NCI-H1694 (cell line): ENCODE results near the gene ETV3L.
"Not testable (repeated sequence)": the region's sequence is repeated elsewhere in the genome, so short reads cannot be mapped to it uniquely, and the experiment has no call there.

Experiments
- DNase-seq: peaks from one replicate; lab custom pipeline; 2025; lab: John Stamatoyannopoulos, UW

The ETV3L gene

DNA sequence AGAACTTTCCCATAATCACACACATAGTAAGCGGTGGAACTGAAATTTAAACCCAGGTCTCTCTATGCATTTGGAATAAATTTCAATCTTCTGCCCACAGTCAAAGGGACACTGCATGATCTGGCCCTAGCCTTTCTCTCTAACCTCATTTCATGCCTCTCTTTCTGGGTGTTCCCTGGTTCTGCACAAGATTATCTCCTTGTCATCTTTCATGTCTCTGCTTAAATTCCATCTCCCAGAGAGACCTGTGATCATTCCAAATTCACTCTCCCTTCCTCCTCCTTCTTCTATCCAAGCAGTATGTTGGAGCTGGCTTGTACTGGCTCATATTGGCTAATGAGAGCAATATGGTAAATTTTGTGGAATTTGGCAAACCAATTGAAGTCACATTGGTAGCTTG lies 22.2 kb downstream of the ETV3L start:
- no peak for DNase-seq

DNA sequence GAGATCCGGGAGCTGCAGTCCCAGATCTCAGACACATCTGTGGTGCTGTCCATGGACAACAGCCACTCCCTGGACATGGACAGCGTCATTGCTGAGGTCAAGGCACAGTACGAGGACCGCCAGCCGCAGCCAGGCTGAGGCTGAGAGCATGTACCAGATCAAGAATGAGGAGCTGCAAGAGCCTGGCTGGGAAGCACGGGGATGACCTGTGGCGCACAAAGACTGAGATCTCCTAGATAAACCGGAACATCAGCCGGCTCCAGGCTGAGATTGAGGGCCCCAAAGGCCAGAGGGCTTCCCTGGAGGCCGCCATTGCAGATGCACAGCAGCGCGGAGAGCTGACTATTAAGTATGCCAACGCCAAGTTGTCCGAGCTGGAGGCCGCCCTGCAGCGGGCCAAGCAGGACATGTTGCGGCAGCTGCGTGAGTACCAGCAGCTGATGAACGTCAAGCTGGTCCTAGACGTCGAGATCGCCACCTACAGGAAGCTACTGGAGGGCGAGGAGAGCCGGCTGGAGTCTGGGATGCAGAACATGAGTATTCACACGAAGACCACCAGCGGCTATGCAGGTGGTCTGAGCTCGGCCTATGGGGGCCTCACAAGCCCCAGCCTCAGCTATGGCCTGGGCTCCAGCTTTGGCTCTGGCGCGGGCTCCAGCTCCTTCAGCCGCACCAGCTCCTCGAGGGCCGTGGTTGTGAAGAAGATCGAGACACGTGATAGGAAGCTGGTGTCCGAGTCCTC lies 25.5 kb downstream of the ETV3L start:
- peak; percentile 26 for DNase-seq

DNA sequence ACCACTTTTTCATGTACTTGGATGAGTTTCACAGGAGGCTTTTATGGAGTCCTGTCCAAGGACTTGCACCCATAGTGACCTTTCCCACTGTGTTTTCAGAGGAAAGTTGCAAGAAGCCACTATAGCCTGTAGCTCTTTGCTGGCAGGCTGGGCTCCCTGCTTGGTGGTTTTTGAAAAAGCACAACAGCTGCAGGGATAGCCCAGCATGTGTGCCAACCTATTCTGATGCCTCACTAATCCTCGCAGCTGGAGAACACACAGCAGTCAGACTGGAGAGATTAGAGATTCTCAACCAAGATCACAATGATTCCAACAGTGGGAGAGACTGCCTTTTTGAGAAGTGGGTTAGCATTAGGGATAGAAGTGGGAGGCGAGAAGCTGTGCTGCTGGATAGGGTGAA lies 30.0 kb downstream of the ETV3L start:
- no peak for DNase-seq

DNA sequence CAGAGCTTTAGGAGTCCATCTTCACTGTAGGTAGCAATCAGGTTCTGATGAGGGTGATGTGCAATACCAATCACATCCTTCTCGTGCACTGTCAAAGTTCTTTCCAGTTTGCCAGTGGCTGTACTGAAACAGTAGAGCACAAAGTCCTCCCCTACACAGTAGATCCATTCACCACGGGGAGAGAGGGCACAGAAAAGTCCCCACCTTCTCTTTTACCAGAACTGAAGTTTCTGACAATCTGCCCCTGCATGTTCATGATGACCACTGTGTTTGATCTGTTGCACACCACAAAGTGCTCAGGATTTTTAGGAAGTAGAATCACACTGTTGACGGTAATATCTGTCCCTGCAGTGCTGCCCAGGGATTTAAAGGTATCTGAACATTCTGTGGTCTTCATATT lies 40.4 kb downstream of the ETV3L start:
- not testable (repeated sequence) for DNase-seq

DNA sequence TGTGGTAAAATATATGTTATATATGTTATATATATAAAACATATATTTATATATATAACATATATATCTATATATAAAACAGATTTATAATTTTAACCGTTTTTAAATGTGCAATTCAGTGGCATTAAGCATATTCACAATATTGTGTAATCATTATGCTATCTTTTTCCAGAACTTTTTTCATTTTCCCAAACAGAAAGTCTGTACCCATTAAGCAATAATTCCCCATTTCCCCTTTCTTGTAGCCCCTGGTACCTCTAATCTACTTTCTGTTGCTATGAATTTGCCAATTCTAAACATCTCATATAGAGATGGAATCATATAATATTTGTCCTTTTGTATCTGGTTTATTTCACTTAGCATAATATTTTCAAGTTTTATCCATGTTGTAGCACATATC lies 43.3 kb downstream of the ETV3L start:
- no peak for DNase-seq

DNA sequence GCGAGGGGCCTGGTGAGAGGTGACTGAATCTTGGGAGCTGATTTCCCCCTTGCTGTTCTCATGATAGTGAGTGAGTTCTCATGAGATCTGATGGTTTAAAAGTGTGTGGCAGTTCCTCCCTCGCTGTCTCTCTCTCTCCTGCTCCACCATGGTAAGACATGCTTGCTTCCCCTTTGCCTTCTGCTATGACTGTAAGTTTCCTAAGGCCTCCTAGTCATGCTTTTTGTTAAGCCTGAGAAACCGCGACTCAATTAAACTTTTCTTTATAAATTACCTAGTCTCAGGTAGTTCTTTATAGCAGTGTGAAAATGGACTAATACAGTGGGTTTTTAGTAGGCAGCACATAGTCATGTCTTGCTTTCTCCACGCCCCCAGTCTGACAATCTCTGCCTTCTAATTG lies 43.9 kb downstream of the ETV3L start:
- DNase-seq = not testable (repeated sequence)

DNA sequence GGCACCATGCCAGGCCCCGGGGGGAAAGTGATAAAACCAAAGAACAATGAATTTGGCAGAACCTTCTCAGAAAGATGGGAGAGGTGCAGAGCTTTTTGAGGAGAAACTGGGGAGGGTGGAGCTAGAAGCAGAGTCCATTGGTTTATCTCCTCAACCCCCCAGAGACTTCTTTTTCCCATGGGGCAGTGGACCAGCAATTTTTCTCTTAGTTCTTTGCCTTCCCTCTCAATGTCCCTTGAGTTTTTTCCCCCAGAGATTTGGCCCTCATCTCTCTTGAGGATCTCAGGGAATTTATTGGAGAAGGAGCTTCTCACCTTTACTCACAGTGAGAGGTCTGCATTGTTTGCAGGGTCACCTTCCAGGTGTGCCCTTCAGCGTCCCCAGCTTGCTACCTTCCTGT lies 48.8 kb downstream of the ETV3L start:
- DNase-seq = no peak

DNA sequence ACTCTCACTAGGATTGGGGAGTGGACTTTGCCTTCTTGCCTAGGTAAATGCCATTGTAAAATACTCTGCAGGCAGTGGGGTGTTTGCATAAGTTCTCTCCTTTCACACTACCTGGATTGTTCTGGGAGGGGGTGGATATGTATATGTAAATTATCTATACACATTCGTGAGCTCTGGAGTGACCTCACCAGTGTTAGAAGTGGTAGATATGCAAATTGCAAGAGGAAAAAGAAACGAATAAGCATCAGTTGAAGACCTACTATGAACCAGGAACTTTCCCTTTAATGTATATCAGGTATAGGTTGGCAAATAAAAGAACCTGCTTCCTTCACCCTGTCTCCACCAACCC lies 52.6 kb downstream of the ETV3L start:
- DNase-seq = no peak

DNA sequence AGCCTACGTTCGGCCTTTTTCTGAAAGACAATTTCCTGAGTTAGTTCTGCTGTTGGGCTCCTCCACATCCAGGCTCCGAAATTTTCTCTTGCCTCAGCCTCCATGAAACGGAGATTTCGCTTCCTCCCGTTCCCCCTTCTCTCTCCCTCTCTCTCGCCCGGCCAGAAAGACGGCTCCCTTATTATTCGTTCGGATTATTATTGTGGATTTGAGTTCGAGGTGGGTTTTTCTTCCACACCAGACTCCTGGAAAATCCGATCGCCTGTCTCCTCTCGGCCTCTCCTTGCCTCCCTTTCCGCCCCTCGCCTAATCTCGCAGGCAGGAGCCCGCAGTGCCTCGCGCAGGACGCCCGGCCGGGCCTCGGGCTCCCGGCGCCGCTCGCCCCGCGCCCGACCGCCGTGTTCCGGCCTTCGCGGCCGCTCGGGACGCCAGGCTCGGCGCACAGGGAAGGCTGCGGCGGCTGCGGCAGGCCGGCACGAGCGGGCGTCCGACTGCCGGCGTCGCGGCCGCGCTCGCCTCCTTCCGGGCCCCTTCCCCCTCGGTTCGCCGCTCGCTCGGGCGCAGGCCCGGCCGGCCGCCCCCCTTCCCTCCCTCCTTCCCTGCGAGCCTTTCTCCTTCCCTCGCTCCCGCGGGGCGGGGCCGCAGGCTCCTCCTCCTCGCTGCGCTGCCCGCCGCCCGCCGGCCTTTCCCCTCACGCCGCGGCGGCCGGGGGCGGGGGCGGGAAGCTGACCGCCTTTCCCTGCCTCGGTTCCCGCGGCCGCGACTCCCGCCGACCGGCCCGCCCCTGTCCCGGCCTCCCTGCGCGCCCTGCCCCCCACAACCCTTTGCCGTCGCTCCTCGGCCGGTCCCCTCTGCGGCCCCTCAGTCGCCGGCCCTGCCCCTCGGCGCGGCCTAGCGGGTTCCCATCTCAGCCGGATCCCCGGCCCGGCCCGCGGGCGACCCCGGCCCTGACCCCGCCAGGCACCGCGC lies 54.1 kb downstream of the ETV3L start, which contains the start of gene ARHGEF11:
Gene ARHGEF11, minus strand, starts transcription at position 493 of the 969 bp plus-strand sequence. CDS start 1,412 bp downstream, outside the sequence.
- peak; percentile 37 for DNase-seq

DNA sequence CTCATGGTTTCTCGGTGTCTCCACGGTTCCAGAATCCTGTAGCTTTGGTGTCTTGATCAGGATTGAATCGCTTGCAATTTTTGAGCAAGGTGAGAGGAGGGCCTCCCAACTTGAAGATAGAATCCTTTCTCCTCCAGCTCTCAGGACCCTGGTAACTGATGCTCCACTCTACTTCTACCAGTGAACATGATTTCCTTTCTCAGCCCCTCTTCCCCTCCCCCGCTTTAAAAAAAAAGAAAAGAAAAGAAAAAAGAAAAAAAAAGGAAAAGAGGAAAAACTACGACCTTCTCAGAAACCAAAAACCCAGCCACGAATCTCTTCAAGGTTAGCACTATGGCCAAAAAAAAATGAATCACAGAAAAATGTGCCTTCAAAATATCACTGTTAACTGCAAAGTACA lies 55.3 kb downstream of the ETV3L start:
- DNase-seq = no peak

DNA sequence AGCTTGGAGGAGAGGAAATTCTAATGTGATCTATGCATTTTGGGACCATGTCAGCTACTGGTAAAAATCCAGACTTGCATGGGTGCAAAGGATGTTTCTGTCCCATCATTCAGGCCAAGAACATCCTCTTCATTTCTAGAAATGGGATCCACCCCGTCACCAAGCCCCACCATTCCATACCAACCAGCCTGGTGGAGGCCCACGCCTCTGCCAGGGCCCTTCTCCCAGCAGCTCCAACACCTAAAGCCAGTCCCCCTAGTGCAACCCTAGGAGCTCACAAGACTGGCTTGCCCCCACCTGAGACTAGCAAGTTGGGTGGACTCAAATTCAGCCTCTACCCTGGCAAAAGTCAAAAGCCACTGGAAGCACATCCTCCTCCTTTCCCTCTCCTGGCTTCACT lies 55.9 kb downstream of the ETV3L start:
- no peak for DNase-seq

DNA sequence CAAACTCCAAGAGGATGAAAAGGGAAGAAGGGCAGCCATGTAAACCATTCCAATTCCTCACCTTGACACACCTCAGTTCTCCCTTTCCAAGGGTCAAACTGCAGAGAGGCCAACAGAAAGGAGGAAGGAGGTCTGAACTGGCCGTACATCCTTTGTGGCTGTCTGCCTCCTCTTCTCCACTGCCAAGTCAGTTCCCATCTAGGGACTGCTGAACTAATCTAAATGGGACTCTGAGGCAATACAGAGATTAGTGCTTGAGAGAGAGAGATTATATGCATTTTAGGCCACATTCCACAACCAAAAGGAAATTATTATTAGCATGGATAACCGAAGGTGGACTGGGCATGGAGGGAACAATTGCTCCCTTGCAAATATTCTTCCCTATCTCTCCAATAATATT lies 56.8 kb downstream of the ETV3L start:
- DNase-seq = no peak
